ENCODE measurements around the gene TXK. TPM values are rescaled to one million over a fixed set of nuclear protein-coding genes. Genes with fewer than 3 reads are reported as not detected.

Gene TXK
- total RNA-seq, 1 experiment from 2014 or later: 0.39 TPM

- Histone ChIP-seq H3T11ph (ENCODE audit: low read length) (no peak overlapping the region), H2BK12ac (ENCODE audit: insufficient read length, low read depth, low read length) (no peak overlapping the region), H3K79me1 (ENCODE audit: insufficient read depth, low read depth, low read length, poor library complexity, severe bottlenecking) (no peaks in the 10 kb centered on the region), H3K27me3 (ENCODE audit: insufficient read depth, low read length) (no peaks in the 10 kb centered on the region), H3K27ac (ENCODE audit: insufficient read length, low read depth, low read length) (peak overlapping the region; percentile 58), H3K79me2 (ENCODE audit: insufficient read depth, low read length) (no peaks in the 10 kb centered on the region), H3K14ac (ENCODE audit: insufficient read depth, low read length) (no peak overlapping the region), H4K91ac (ENCODE audit: insufficient read length, low read depth, low read length) (no peak overlapping the region), H2BK5ac (ENCODE audit: insufficient read length, low read length) (no peak overlapping the region), H3K9ac (ENCODE audit: extremely low read depth, insufficient read length, low read length) (no peak overlapping the region), H2AFZ (ENCODE audit: low read length) (no peak overlapping the region), H3K23me2 (ENCODE audit: insufficient read length, low read depth, low read length, poor library complexity, severe bottlenecking) (no peaks in the 10 kb centered on the region), H3K4ac (ENCODE audit: low read depth, low read length) (no peak overlapping the region), H3K56ac (ENCODE audit: insufficient read length, low read depth, low read length) (no peak overlapping the region), H3K4me1 (ENCODE audit: insufficient read depth, low read length) (peaks cover 3% of the 10 kb centered on the region; the same call in 1 of the 2 replicates), H2AK5ac (ENCODE audit: insufficient read length, low read length) (no peak overlapping the region), H3K23ac (ENCODE audit: insufficient read length, low read depth, low read length) (no peak overlapping the region), H2BK120ac (ENCODE audit: low read depth, low read length, poor library complexity, severe bottlenecking) (no peak overlapping the region), H4K20me1 (ENCODE audit: control insufficient read depth, insufficient read depth, insufficient read length) (no peaks in the 10 kb centered on the region), H4K8ac (replicated peaks; ENCODE audit: insufficient read length, low read depth, low read length) (no peak overlapping the region), H2BK20ac (ENCODE audit: low read depth, low read length, poor library complexity, severe bottlenecking) (no peak overlapping the region), H3K9me3 (ENCODE audit: control insufficient read depth, low read depth, low read length) (no peaks in the 10 kb centered on the region), H3K18ac (ENCODE audit: insufficient read length, low read depth, low read length) (no peak overlapping the region), H2BK15ac (ENCODE audit: low read depth, low read length) (no peak overlapping the region), H4K5ac (ENCODE audit: insufficient read length, low read depth, low read length) (no peak overlapping the region), H3K4me2 (ENCODE audit: insufficient read depth, insufficient read length, low read length) (no peak overlapping the region)
- Mint-ChIP-seq H3K27ac (peak overlapping the region; percentile 46 to 97 (median 97); a peak in 4 of 7 replicates), H3K4me3 (0 out of 5 replicates have a peak overlapping the region, but pooled peaks of 1 of the 2 experiments have one; percentile 8), H3K9me3 (no peaks in the 10 kb centered on the region), H3K4me1 (peaks cover 47 to 62% of the 10 kb centered on the region in 2 experiments), H3K36me3 (ENCODE audit: insufficient read depth in 1 of 3, low read depth in 3 of 3) (no peaks in the 10 kb centered on the region; a peak in 1 of 7 replicates), H3K27me3 (ENCODE audit: low read depth) (peaks cover 2% of the 10 kb centered on the region; the same call in 1 of the 2 replicates)
- no CpG with 5 or more reads among the region's 1 CpG for WGBS (ENCODE audit: extremely low coverage, insufficient read length, low lambda C conversion rate)
- no peak for TF ChIP-seq CTCF (conservative IDR thresholded peaks at IDR 0.05)
- no peak for DNase-seq
Measured at GRCh38 chr4:48126621-48127020, 7.4 kb downstream of the TXK start.

Data from H9 (cell line).